Measurements from ENCODE around the gene ACOX1. TPM values are rescaled to one million over a fixed set of nuclear protein-coding genes. Genes with fewer than 3 reads are reported as not detected.
A peak's percentile ranks its signal among the peaks of the same experiment; 100 is the strongest.

Gene ACOX1
- total and polyA plus RNA-seq, 2 of the 13 experiments (the other 11 are each of a cell fraction or from before 2014, with no cell fraction given) = 86.4 to 120 TPM

- TF ChIP-seq ZNF574 (CRISPR knock-in tag; IDR thresholded peaks at IDR 0.05) = peak; percentile 52; the same call in 1 of the 2 replicates
- no peak for TF ChIP-seq ZNF691 (CRISPR knock-in tag; IDR thresholded peaks at IDR 0.05; ENCODE audit: borderline replicate concordance, low read depth)
- peak; percentile 48; the same call in 1 of the 2 replicates for TF ChIP-seq ZNF430 (CRISPR knock-in tag; IDR thresholded peaks at IDR 0.05)
- TF ChIP-seq DDIT3 (CRISPR knock-in tag; IDR thresholded peaks at IDR 0.05) = no peak
- no peak for TF ChIP-seq KLF15 (CRISPR knock-in tag; IDR thresholded peaks at IDR 0.05; ENCODE audit: borderline replicate concordance)
- TF ChIP-seq PHF5A (CRISPR knock-in tag; IDR thresholded peaks at IDR 0.05; ENCODE audit: low read depth, unreplicated experiment) = no peak
- no peak for TF ChIP-seq SAFB2 (CRISPR knock-in tag; IDR thresholded peaks at IDR 0.05; ENCODE audit: borderline replicate concordance, low read depth)
- TF ChIP-seq ZNF839 (CRISPR knock-in tag; IDR thresholded peaks at IDR 0.05; ENCODE audit: borderline replicate concordance) = peak; percentile 33; the same call in 1 of the 2 replicates
- no peak for TF ChIP-seq ZNF577 (CRISPR knock-in tag; IDR thresholded peaks at IDR 0.05; ENCODE audit: borderline replicate concordance, low read depth)
- TF ChIP-seq ZNF550 (CRISPR knock-in tag; IDR thresholded peaks at IDR 0.05; ENCODE audit: borderline replicate concordance) = no peak
- TF ChIP-seq PLSCR1 (CRISPR knock-in tag; IDR thresholded peaks at IDR 0.05; ENCODE audit: borderline replicate concordance) = no peak
- TF ChIP-seq MEF2D (CRISPR knock-in tag; IDR thresholded peaks at IDR 0.05) = no peak
- no peak for TF ChIP-seq ZMAT3 (CRISPR knock-in tag; conservative IDR thresholded peaks at IDR 0.05)
- TF ChIP-seq THAP7 (CRISPR knock-in tag; IDR thresholded peaks at IDR 0.05) = peak; percentile 71; the same call in 1 of the 2 replicates
- no peak; the same call in 1 of the 2 replicates for TF ChIP-seq HINFP (CRISPR knock-in tag; IDR thresholded peaks at IDR 0.05; ENCODE audit: low read depth)
- peak; percentile 55; the same call in 1 of the 2 replicates for TF ChIP-seq KDM3A (CRISPR knock-in tag; IDR thresholded peaks at IDR 0.05; ENCODE audit: low read depth)
- TF ChIP-seq ZNF512 (CRISPR knock-in tag; IDR thresholded peaks at IDR 0.05) = no peak
- TF ChIP-seq RCOR2 (CRISPR knock-in tag; IDR thresholded peaks at IDR 0.05) = no peak
- TF ChIP-seq ZNF33A (CRISPR knock-in tag; IDR thresholded peaks at IDR 0.05; ENCODE audit: borderline replicate concordance) = no peak
Measured at GRCh38 chr17:75892556-75893224, 86.3 kb downstream of the ACOX1 start (continued).
